Stimulated activated CD8-positive, alpha-beta memory T cell treated with anti-CD3 and anti-CD28 coated beads, Interleukin-4, amount 100 ng/mL, for 4 hours (primary cell): ENCODE data around the gene CST7.

ENCODE experiments used
- DNase-seq, 2 donors: peaks; one replicate each; pipeline ENCODE4 v3.0.0-alpha.2; 2020; ENCODE audit warnings: low read depth in 2 of 2, low spot score in 1 of 2

CST7 gene

DNA sequence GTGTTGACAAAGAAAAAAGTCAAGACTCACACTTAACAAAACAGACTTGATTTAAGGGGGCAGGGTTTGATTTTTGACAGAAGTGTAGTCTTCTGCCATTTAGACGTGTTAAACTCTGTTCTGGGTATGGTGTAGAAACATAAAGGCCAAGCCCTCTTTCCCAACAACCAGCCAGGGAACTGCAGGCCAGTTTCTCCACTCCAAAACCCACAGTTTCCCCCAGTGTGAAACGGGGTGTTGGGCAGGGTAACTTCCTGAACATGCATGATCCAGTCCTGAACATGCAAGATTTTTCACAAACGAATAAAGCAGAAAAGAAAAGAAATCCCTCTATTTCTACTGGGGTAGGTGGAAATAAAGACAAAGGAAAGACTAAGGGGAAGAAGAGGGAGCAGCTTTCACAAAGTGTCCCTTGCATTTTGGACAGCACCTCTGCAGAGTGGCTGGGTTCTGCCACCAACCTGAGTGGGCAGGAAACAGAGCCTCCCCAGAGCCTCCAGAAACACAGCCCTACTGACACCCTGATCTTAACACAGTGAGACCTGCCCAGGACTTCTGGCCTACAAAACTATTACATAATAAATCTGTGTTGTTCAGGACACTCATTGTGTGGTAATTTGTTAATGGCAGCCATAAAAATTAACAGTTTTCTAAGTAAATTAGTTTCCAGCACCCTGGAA lies 36.0 kb downstream of the CST7 start:
- DNase-seq: no peak

DNA sequence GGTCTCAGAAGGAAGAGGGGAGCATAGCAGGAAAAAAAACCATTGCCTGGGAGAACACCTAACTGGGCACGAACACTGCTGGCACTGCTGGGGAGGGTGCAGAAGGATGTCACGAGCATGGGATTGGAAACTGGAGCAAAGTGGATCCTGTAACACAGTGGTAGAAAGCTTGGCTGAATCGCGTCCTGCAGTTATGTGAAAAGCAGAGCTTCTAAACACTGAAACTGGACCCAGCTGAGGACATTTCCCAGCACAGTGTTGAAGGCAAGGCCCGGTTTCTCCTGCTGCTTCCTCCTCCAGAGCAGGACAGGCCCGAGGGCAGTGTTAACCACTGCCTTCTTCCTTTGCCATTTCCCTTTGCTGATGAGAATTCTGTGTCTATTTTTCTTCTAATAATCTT lies 36.7 kb downstream of the CST7 start:
- no peak for DNase-seq

DNA sequence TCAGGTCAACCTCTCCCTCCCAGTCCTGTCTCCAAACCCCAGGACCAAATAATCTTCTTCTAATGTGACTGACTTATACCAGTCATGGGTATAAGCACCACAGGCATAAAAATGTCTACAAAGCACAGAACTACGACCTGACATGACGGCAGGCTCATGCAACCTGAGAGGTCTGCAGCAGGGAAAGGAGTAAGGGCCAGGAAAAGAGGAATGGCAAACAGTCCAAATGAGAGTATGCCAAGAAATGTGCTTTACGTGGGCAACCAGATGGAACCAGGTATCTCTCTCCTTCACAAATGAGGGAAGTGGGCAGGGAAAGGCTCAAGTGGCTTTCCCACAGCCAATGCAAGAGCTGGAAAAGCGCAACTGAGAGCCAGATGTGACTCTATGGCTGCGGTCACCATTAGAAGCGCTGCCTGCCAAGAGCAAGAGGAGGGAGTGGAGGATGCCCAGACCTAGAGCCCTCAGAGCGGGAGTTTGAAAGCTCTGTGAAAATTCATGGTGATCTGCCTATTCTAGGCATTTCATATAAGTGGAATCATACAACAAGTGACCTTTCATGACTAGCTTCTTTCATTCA lies 37.5 kb downstream of the CST7 start:
- no peak for DNase-seq

DNA sequence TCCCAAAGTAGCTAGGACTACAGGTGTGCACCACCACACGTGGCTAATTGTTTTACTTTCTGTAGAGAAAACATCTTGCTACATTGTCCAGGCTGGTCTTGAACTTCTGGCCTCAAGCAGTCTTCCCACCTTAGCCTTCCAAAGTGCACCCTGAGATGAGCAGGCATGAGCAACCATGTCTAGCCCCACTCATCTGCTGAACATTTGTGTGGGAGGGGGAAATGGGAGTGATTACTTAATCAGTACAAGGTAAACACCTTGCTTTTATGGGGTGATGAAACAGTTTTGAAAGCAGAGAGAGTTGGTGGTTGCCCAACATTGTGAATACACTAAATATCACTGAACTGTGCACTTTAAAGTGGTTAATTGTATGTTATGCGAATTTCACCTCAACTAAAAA lies 38.2 kb downstream of the CST7 start:
- DNase-seq: no peak

DNA sequence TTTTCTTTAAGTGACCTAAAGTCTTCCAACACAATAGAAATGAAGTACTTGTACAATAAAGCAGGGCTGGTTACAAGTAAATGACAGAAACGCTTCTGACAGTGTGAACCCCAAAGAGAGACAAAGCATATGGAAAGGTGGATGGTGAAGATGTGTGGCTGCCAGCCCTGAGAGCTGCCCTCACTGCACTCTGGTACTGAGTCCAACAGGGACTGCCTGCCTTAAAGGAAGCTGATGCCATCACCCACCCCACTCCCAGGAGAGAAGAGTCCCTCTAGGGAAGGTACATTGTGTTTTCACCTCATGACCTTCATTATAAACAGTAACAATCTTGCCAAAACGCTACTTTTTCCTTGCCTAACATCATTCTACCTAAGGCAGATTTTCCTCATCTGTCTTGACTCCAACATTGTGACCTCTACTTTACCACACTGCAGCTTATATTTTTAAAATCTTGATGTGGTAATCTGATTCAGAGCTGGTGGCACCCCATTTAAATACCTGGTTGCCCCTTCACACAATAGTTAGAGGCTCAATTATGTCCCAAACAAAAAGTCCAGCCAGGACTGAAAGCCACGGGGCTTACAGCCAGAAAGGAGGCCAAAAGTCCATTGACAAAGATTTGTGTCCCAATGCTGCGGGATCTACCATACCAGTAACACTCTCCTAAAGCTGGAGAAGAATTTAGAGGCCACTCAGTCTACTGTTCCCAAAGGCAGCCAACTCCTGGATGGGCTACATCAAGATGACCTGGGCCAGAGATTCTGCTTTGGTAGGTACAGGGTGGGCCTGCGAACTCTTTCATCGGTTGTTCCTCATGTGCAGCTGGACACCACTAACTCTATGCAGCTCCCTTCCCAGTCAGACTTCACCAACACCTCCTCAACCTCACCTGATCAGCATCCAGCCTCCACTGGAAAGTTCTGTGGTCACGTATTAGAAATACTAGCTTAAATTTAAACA lies 39.1 kb downstream of the CST7 start:
- no peak for DNase-seq

DNA sequence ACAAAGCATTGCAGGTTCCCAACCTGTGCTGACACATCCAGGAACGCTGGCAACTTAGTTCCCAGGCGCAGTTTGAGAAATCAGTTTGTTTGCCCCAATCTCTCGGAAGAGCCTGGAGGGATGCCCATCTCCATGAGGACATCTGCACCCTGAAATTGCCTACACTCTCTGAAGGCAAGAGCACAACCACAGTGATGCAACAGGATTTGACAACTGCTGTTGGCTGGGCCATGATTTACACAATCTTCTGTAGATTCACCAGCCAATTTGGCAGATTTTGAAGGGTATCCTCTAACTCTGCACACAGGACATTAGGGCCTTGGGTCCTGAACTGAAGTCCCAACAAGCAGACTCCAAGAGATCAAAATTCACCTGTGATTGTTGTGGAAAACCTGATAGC lies 40.1 kb downstream of the CST7 start:
- DNase-seq: no peak

DNA sequence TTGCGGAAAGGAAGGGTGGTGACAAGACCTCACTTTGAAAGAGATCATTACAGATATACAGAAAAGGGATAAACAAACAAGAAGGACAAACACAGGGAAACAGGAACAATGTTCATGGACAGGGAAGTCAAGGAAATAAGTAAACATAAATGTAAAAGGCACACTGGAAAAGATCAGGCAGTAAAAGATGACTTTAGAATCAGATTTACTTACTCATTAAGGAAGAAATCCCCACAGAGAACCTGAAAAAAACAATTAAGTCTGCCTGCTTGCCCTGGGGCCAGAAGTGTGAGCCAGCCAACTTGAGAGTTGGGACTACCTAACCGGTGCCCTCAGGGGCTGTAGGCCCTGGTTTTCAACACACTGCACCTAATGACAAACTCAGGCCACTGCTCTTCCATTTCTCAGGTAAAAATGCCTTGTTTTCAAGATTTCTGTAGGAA lies 41.8 kb downstream of the CST7 start:
- DNase-seq: no peak

DNA sequence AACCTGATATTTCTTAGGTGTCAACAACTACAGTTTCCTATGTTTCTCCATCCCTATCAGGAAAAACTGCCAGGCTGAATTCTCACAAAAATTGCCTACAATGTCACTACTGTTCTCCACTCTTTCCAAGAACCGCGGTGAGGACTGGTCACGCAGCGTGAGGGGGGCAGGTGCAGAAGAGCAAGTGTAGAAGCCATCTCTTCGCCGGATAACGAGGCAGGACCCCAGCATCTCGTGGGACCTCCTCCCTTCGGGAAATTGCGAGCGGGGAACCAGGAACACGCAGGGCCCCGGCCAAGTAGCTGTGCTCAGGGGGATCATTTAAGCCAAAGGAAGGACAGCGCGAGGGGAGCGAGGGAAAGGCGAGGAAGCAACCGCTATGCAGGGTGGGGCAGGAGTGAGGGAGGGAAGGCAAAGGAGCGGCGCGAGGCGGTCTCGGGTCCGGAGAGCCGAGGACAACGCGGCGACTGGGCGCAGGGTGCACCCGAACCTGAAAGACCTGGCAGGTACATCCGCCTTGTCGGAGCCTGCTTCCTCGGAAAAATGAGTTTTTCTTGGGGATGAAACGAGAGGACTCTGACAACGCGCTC lies 42.9 kb downstream of the CST7 start:
- DNase-seq: no peak

DNA sequence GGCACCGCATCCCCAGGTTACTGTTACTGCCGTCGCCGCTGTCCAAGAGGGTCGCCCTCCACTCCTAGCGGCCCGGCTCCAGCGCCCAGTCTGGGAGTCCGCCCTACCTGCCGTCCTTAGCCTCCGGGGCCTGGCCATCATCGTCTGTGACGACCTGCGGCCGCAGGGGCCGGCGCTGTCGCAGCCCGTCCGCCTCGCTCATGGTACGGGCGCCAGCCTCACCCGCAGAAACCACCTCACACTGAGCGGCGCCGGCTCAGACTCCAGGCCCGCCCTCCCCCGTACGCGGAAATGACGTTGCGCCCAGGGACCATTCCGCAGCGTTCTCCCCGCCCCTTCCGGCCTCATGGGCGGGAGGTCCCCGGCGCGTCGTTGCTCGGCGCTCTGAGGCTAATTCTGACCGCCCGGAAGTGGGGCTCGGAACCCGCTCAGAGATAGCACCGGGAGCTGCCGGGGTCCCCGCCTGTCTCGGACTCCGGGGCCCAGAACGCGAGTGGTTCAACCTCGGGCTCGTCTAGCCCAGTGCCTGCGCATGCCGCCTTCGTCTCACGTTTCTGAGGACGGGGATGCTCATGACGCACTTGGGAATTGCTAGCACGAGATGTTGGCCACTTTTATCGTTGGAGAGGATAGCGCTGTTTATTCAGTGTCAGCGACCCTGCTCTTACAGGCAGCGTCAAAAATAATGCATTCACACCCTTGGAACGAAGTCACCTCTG lies 43.6 kb downstream of the CST7 start, which contains the start of gene APMAP:
Gene APMAP (minus strand): TSS at position 265 of the 719 bp plus-strand sequence. CDS start 63 bp downstream, at position 202.
- DNase-seq: peak; percentile 92 to 93

DNA sequence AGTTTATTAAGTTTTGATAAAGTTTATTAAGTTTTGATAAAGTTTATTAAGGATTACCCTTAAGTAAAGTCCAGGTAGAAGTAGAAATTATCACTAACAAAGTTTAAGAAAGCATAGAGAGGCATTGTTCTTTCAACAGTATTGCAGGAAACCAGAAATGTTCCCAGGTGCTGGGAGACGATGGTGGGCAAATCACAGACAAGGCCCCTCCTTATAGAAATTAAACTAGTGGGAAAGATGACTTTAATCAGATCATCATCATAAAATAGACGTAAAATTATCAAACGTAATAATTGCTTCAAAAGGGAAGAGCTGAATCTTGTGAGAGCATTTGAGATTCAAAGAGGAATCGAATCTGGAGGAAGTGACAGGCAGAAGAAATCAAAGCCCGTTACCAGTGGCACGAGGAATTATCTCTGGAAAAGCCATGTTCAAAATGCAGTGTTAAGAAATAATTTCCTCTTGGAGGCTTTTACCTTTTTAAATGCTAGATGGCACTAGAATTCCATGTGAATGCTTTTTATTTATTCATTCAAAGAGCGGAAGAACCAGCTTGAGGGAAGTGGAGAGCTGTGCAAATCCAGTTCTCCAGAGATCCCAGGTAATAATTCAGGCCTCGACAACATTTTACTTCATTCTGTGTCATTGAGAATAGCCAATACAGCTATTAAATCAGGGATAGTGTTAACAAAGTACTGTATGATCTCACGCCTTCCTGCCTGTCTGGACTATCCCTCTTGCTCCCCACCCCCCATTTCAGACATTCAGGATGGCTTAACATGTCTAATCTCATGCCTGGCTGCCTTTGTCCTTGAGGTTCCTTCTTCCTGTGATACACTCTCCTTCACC lies 44.5 kb downstream of the CST7 start:
- no peak for DNase-seq

DNA sequence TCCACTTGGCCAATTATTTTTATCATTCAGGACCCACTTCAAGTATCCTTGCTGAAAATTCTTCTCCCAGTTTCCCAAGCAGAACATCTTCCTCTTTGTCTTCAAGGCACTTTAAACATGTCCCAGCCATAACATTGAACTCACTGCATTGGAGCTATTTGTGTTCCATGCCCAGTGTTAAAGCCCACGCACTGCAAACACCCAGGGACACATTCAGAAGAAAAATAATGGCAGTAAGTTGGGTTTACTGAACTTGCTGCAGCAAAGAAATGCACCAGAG lies 45.1 kb downstream of the CST7 start:
- DNase-seq: no peak

DNA sequence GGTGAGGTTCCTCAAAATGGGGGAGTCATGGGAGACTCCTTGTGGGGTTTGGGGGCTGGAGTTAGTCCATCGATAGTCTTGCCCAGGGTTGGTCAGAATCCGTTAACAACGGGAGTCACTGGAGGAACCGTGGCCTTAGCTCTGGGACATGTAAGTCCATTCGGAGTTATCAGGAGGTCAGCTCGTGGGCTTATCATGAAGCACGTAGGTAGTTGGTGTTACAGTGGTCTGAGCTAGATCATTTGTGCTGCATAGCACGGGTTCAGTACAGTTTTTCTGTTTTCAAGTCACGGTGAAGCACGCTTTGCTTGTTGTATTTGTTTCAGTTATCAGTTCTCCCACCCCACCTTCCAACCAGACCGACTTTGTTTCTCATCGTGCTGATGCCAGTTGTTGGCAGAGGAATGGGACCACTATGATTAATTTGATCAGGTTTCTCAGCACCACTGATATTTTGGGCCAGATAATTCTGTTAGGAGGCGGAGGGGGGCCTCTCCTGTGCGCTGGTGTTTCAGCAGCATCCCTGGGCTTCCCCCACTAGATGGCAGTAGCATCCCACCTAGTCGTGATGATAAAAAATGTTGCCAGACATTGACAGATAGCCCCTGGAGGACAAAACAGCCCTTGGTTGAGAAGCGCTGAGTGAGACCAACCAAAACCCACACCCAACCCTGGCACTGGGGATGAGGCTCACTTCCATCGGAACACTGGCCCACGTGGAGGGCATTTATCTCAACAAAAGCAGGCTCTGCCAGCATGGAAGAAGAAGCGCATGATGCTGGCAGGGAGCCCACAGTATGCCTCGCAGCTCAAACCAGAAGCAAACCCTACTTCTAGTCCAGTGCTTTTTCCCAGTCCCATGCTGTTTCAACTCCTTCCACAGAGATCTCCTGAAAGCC lies 45.6 kb downstream of the CST7 start:
- DNase-seq: peak; percentile 61 to 77

DNA sequence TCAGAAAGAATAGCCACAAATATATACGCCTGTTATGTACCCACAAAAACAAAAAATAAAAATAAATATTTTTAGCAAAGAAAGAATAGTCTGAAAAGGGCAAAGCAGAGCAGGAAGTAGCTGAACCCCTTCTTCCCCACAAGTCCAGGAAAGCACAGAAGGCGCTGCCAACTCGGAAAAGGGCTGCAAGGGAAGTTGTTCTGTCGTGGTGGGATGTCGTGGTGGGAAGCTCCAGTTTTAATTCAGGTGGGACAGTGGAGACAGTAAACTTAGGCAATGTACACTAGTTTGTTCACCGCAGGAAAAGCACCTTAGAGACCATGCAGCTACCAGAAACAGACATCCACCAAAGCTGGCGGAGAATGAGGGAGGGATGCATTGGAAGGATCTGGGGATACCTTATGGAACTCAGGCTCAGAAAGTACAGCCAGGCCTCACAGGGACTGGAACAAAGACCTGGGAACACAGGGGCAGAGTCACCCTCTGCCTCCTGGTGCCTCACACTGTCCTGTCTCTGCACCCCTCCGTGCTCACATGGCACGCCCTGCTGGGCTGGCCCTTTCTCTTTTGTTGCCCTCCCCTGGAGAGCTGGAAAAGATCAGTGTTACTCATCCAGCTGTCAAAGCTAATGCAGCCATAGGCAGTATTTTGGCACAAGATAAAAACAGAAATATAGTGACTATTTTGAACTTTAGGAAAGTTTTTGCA lies 46.8 kb downstream of the CST7 start:
- no peak for DNase-seq

DNA sequence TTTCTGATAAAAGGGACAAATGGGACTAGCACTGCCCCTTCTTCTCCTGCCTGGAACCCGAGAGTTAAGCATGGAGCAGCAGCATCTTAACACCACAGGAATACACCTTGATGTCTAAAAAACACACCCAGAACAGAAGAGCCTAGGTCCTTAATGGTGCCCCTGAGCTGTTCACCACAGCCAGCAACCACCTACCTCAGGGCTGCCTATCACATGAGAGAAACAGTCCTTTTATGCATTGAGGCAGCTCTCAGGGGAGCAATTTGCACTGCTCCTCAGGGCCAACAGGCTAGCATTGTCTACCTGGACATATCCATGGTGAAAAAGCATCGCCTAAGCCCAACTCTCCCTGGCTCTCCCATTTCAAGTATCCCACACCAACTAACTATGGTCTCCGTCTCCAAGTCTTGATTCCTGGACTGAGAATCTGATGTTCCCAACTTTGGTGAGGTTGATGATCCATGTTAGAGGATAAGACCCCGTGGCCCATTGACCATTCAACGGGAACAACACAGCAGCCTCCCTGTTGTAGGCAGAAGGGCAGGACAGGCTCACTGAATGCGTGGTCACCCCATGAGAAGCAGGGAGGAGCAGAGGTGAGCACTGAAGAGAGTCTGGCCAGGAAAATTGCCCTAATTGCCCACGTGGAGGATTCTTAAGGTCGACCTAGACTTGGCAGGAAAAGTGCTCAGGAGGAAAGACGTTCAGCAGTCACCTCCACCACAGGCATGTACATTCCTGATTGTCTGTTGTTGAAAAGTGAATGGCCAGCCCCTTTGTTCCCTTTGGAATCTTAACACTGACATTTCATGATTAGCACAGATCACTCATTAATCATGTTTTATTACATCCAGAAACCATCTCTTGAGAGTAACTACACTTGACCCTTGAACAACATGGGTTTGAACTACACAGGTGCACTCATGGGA lies 47.6 kb downstream of the CST7 start:
- no peak for DNase-seq

DNA sequence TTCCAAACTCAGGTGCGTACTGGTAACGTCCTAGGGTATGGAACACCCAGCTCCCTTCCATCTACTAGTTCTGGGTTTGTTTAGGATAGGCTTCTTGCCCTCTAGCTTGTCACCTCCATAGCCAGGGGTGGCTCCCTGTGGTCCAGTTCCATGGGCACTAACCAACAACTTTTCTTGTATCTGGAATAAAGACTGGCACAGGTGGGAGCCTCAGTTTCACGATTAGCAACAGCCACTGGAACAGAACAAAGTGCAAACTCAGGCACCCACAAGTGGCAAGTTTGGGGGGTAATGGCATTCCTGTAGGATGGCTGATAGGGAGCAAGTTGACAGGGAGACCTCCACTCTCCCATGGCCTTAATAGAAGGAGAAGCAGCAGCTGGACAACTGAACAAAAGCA lies 49.1 kb downstream of the CST7 start:
- no peak for DNase-seq

DNA sequence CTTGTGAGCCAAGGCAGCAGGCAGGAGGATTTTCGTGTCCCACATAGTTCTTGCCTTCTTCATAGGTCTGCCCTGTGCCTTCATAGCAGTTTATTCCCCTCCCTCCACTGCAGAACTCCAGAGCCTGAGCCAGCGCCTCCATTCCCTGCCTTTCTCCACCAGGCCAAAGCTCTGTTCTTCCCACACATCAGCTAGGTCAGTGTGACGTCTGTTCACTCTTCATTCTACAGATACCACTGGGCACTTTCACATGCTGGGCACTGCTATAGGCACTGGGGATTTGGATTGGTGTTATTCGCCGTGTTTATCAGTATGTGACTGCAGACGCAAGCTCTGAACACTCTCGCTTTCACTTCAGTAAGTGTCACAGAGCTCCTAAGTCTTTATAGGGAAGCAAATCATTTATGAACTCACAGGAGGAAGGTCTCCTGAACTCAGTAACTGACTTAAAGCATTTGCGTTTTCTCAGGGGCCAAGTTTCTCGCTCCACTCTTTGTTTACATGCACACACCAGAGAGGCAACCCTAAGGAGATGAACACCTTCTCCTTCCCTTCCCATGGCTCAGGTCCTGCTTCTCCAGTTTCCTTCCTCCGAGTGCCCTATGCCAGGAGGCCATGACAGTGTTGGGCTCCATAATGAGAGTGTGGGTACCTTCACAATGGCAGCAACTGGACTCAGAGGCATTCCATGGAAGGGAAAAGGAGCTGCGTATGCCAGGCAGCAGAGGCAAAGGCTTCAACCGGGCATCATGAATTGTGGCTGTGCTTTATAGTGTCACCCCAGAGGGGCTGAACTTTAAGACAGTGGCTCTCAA lies 49.8 kb downstream of the CST7 start:
- no peak for DNase-seq

DNA sequence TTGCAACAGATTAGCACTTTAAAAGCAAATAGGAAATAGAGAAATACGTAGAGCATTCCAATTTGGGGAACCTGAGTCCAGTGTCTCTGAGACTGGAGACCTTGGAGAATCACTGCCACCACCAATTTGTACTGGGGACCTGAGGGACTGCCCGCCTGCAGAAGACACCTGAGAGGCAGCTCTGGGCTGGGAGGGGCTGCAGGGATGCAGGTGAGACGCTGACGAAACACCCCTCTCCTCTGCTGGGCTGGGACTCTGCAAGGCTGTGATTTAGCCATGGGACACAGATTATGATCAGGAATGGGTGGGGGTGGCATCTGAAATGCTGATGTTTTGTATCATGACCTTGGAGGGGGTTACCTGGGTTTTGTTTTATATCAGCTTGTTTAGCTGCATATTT lies 50.5 kb downstream of the CST7 start:
- no peak for DNase-seq
